ENCODE results near the gene ACVRL1. TPM values are rescaled to one million over a fixed set of nuclear protein-coding genes. Genes with fewer than 3 reads are reported as not detected.

Gene ACVRL1
- total and polyA plus RNA-seq, 9 of the 15 experiments (the other 6 are each of a cell fraction or from before 2014, with no cell fraction given) = 0.07 to 1.4 (median 0.30) TPM

- no peak for TF ChIP-seq FOXK2 (conservative IDR thresholded peaks at IDR 0.05 in 1 of 2, IDR thresholded peaks at IDR 0.05 in 1 of 2; ENCODE audit: low read depth in 2 of 2)
- TF ChIP-seq CBX5 (IDR thresholded peaks at IDR 0.05; ENCODE audit: borderline replicate concordance, low read depth) = no peak
- TF ChIP-seq KDM1A (IDR thresholded peaks at IDR 0.05) = no peak
- TF ChIP-seq HES1 (IDR thresholded peaks at IDR 0.05; ENCODE audit: low read depth) = no peak
- TF ChIP-seq PHTF2 (CRISPR knock-in tag; IDR thresholded peaks at IDR 0.05) = no peak
These were observed 48.4 kb downstream of the ACVRL1 start (continued) for GRCh38 chr12:51955702-51956101.

GRCh38 chr12:51958542-51958941, 51.2 kb downstream of the ACVRL1 start:
- Histone ChIP-seq H3K36me3 (ENCODE audit: control insufficient read depth, insufficient read depth, low read length) (peaks cover 5% of the 10 kb centered on the region; the same call in 1 of the 3 replicates), H3K4me1 (replicated peaks in 1 of 2; ENCODE audit: control insufficient read depth in 2 of 2, insufficient read depth in 2 of 2, low read length in 2 of 2) (peaks cover 0 to 18% of the 10 kb centered on the region in 2 experiments; a peak in 4 of 5 replicates), H3K4me2 (ENCODE audit: insufficient read depth, low read length) (no peak overlapping the region), H3K9ac (ENCODE audit: insufficient read depth in 1 of 2, low read depth in 2 of 2, low read length in 2 of 2) (no peak overlapping the region), H3K27me3 (ENCODE audit: control insufficient read depth in 2 of 2, insufficient read depth in 2 of 2, low read length in 2 of 2) (no peaks in the 10 kb centered on the region), H4K20me1 (replicated peaks; ENCODE audit: control insufficient read depth, insufficient read depth, low read length) (peaks cover 9% of the 10 kb centered on the region; the same call in 1 of the 2 replicates), H3K9me1 (ENCODE audit: control insufficient read depth, insufficient read depth, low read length) (no peaks in the 10 kb centered on the region), H3K27ac (ENCODE audit: extremely low read depth, low read depth, low read length) (no peak overlapping the region), H3K79me2 (ENCODE audit: control insufficient read depth, insufficient read depth, low read length) (peaks cover 31% of the 10 kb centered on the region), H3K4me3 (no peak overlapping the region), H2AFZ (ENCODE audit: low read depth, low read length) (no peak overlapping the region), H3K9me3 (replicated peaks; ENCODE audit: control insufficient read depth, insufficient read depth, low read depth, low read length) (no peaks in the 10 kb centered on the region)
- no peak for DNase-seq (ENCODE audit: extremely low read depth in 1 of 4, low spot score in 3 of 4)
- ATAC-seq = no peak
- no peak for FAIRE-seq
- no peak for TF ChIP-seq ILK (tag; IDR thresholded peaks at IDR 0.05; ENCODE audit: borderline replicate concordance, low read depth)
- no peak for TF ChIP-seq ZBED1 (IDR thresholded peaks at IDR 0.05)
- TF ChIP-seq GTF3C2 (IDR thresholded peaks at IDR 0.05; ENCODE audit: borderline replicate concordance, extremely low read depth, insufficient read length) = no peak
- no peak for TF ChIP-seq ADNP (tag; IDR thresholded peaks at IDR 0.05)
- no peak for TF ChIP-seq ETV1 (tag; conservative IDR thresholded peaks at IDR 0.05; ENCODE audit: low read depth)
- no peak for TF ChIP-seq RFX1 (IDR thresholded peaks at IDR 0.05)
- no peak for TF ChIP-seq MYBL2 (IDR thresholded peaks at IDR 0.05; ENCODE audit: low read depth)
- no peak for TF ChIP-seq MYBL2 (CRISPR knock-in tag; IDR thresholded peaks at IDR 0.05; ENCODE audit: borderline replicate concordance)
- TF ChIP-seq POLR3G (IDR thresholded peaks at IDR 0.05; ENCODE audit: extremely low read depth, insufficient read length, insufficient replicate concordance) = no peak
- no peak for TF ChIP-seq JUND (IDR thresholded peaks at IDR 0.05; ENCODE audit: borderline replicate concordance, low read depth, low read length)
- no peak for TF ChIP-seq JUND (tag; IDR thresholded peaks at IDR 0.05; ENCODE audit: borderline replicate concordance, low read depth, low read length)
- no peak for TF ChIP-seq TEAD4 (IDR thresholded peaks at IDR 0.05; ENCODE audit: low read length)
- no peak for TF ChIP-seq TEAD4 (CRISPR knock-in tag; IDR thresholded peaks at IDR 0.05; ENCODE audit: borderline replicate concordance)
- no peak for TF ChIP-seq HDAC6 (IDR thresholded peaks at IDR 0.05; ENCODE audit: low read depth, low read length)
- in situ Hi-C loops (cut with MboI) = no loop called here
- intact Hi-C loops (cut with micrococcal nuclease) = no loop called here
- 91% methylated on average over 12 of the region's 13 CpGs for WGBS (ENCODE audit: insufficient coverage, low coverage, missing lambda C conversion rate)
- POLR2A ChIA-PET = interaction anchor here (0.6 to 1.5 kb wide), 2 partner anchors 8 to 1670 kb away, joined by 3 to 7 read pairs; no protein-coding TSS in a partner anchor
- CTCF ChIA-PET (ENCODE audit: low intra/inter-chr PET ratio) = no interaction called here
- BruUV-seq (replicated peaks) = no TSS peak
